T1000 (cell line): Measurements from ENCODE around the gene DNAJC17.

ENCODE experiments used
- DNase-seq: peaks from one replicate; lab custom pipeline; 2025; ENCODE audit warnings: mixed read lengths; lab: John Stamatoyannopoulos, UW

The DNAJC17 gene

GRCh38 chr15:40807028-40807887, at the start of gene DNAJC17, which contains the start of gene ZFYVE19:
TSS of gene DNAJC17 (minus strand) at chr15:40807473. CDS start at chr15:40807446, 27 bp downstream.
TSS of gene ZFYVE19 (plus strand) at chr15:40807089. CDS start at chr15:40807590, 501 bp downstream.
- DNase-seq, result peak; percentile 91

GRCh38 chr15:40856746-40857145, 49.5 kb upstream of the DNAJC17 start:
- no peak for DNase-seq

GRCh38 chr15:40855706-40856234, 48.5 kb upstream of the DNAJC17 start:
- no peak for DNase-seq

GRCh38 chr15:40854161-40854560, 46.9 kb upstream of the DNAJC17 start:
- no peak for DNase-seq

GRCh38 chr15:40853241-40853890, 46.1 kb upstream of the DNAJC17 start:
- no peak for DNase-seq

GRCh38 chr15:40852529-40852928, 45.3 kb upstream of the DNAJC17 start:
- DNase-seq, result no peak

- no peak for DNase-seq
Measured at GRCh38 chr15:40850576-40851112, 43.4 kb upstream of the DNAJC17 start.

- DNase-seq, result no peak
Measured at GRCh38 chr15:40847223-40847961, 40.1 kb upstream of the DNAJC17 start.

- DNase-seq, result no peak
Measured at GRCh38 chr15:40846841-40847222, 39.6 kb upstream of the DNAJC17 start.

GRCh38 chr15:40845511-40846284, 38.4 kb upstream of the DNAJC17 start:
- no peak for DNase-seq

GRCh38 chr15:40845036-40845435, 37.8 kb upstream of the DNAJC17 start:
- no peak for DNase-seq

GRCh38 chr15:40844696-40845030, 37.4 kb upstream of the DNAJC17 start:
- no peak for DNase-seq

- no peak for DNase-seq
Measured at GRCh38 chr15:40843885-40844695, 36.8 kb upstream of the DNAJC17 start, which contains the start of gene SPINT1. TSS of gene SPINT1 (plus strand) at chr15:40844048. CDS start at chr15:40844555, 507 bp downstream.

- no peak for DNase-seq
Measured at GRCh38 chr15:40843261-40843884, 36.1 kb upstream of the DNAJC17 start.

- DNase-seq, result no peak
Measured at GRCh38 chr15:40841741-40842140, 34.5 kb upstream of the DNAJC17 start.

- no peak for DNase-seq
Measured at GRCh38 chr15:40838756-40839155, 31.5 kb upstream of the DNAJC17 start.

GRCh38 chr15:40836020-40836419, 28.7 kb upstream of the DNAJC17 start:
- DNase-seq, result no peak

- no peak for DNase-seq
Measured at GRCh38 chr15:40832903-40833302, 25.6 kb upstream of the DNAJC17 start.

GRCh38 chr15:40831861-40832260, 24.6 kb upstream of the DNAJC17 start:
- DNase-seq, result no peak

- DNase-seq, result no peak
Measured at GRCh38 chr15:40830884-40831283, 23.6 kb upstream of the DNAJC17 start.
